Activated B cell treated with CpG ODN at 0.5 μM for 24 hours (primary cell): Measurements from ENCODE around the gene KIF21B. TPM values are rescaled to one million over a fixed set of nuclear protein-coding genes. Genes with fewer than 3 reads are reported as not detected.

Source experiments
- ATAC-seq: fragments of 200-7000 bp; cut with Tn5 transposase; one replicate; pipeline ENCODE4 v1.10.0; 2021; ENCODE audit warnings: low read depth, mild to moderate bottlenecking, moderate library complexity
- CTCF ChIA-PET: fragments of 350-600 bp; sonication (Branson Sonifier 250); formaldehyde crosslinking; loops from one replicate; lab custom pipeline; 2021; ENCODE audit warnings: antibody characterized with exemption; lab: Charles Lee
- POLR2A ChIA-PET: fragments of 350-600 bp; sonication (Branson Sonifier 250); formaldehyde crosslinking; loops from one replicate; lab custom pipeline; 2021; ENCODE audit warnings: antibody characterized with exemption; lab: Charles Lee
- DNase-seq: peaks from one replicate; pipeline ENCODE4 v3.0.0; 2022
- H3K27ac Mint-ChIP-seq: one replicate; pipeline ENCODE4 v1.8.0; 2020; ENCODE audit warnings: mixed read lengths
- H3K27me3 Mint-ChIP-seq: one replicate; pipeline ENCODE4 v1.8.0; 2021; ENCODE audit warnings: mixed read lengths
- H3K36me3 Mint-ChIP-seq: one replicate; pipeline ENCODE4 v1.8.0; 2021; ENCODE audit warnings: low read depth, mixed read lengths
- H3K4me1 Mint-ChIP-seq: one replicate; pipeline ENCODE4 v1.8.0; 2021; ENCODE audit warnings: mixed read lengths
- H3K4me3 Mint-ChIP-seq: one replicate; pipeline ENCODE4 v1.8.0; 2020; ENCODE audit warnings: mild to moderate bottlenecking, mixed read lengths
- H3K9me3 Mint-ChIP-seq: one replicate; pipeline ENCODE4 v1.8.0; 2020; ENCODE audit warnings: mixed read lengths
- intact Hi-C: fragments of 100-400 bp; cut with micrococcal nuclease; formaldehyde crosslinking; loops from one replicate; pipeline ENCODE4 v1.15.1; 2024
- total RNA-seq: library from RNA; stranded (reverse); gene quantifications from 2 replicates; pipeline ENCODE4 v1.2.3, GENCODE V29; 2022
- TF ChIP-seq, protein P1 (sequence below): fragments of 200-600 bp; IDR thresholded peaks from one replicate; pipeline ENCODE4 v1.8.0; 2022; ENCODE audit warnings: antibody characterized with exemption, mild to moderate bottlenecking

The KIF21B gene
- total RNA-seq, 1 donor from 2014 or later: 31.8 TPM

DNA sequence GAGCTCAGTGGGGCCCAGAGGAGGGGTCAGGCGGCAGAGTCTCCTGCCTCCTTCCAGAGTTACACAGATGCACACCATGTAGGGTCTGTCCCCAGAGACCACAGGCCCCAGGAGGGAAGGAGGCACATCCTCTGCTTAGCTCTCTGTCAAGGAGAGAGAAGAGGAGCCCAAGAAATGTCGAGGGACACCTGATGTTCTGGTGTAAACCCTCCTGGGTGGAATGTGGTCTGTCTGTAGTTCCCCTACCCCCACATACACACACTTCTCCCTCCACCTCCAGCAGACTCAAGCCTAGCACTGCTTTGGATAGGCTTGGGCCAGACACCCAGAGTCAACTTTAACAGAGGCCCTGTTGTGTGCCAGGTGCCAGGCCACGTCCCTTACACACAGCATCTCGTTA lies 34.2 kb downstream of the KIF21B start:
- Mint-ChIP-seq H3K36me3 (peaks cover 86% of the 10 kb centered on the region), H3K27me3 (no peaks in the 10 kb centered on the region), H3K27ac (no peak overlapping the region), H3K9me3 (no peaks in the 10 kb centered on the region), H3K4me1 (no peaks in the 10 kb centered on the region), H3K4me3 (no peak overlapping the region)
- ATAC-seq (no peak), DNase-seq (no peak)
- TF ChIP-seq, protein P1, sequence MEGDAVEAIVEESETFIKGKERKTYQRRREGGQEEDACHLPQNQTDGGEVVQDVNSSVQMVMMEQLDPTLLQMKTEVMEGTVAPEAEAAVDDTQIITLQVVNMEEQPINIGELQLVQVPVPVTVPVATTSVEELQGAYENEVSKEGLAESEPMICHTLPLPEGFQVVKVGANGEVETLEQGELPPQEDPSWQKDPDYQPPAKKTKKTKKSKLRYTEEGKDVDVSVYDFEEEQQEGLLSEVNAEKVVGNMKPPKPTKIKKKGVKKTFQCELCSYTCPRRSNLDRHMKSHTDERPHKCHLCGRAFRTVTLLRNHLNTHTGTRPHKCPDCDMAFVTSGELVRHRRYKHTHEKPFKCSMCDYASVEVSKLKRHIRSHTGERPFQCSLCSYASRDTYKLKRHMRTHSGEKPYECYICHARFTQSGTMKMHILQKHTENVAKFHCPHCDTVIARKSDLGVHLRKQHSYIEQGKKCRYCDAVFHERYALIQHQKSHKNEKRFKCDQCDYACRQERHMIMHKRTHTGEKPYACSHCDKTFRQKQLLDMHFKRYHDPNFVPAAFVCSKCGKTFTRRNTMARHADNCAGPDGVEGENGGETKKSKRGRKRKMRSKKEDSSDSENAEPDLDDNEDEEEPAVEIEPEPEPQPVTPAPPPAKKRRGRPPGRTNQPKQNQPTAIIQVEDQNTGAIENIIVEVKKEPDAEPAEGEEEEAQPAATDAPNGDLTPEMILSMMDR: no peak
- CTCF ChIA-PET: interaction anchor here (0.8 to 2.1 kb wide), 4 partner anchors 9 to 53 kb away, joined by 3 to 8 read pairs (median 4); no protein-coding TSS in a partner anchor
- intact Hi-C loops: no loop called here
- POLR2A ChIA-PET: no interaction called here

DNA sequence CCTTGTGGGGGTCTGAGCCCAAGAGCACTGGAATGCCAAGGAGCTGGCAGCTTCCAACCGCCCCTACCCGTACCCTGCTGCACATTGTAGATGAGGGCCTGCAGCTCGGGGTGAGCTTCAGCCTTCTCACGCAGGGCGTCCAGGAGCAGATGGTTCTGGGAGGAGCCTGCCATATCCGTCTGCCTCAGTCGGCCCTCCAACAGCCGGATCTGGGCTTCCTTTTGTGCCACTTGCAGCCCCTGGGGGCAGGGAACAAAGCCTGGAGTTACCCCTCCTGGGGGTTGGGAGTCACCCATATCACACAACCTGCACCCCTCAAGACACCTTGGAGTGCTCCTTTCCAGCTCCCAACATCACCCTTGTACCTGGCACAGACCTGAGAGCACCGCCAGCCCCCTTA lies 34.8 kb downstream of the KIF21B start:
- CTCF ChIA-PET: interaction anchor here (0.6 to 1.7 kb wide), 3 partner anchors 17 to 1195 kb away, joined by 3 to 4 read pairs (median 4); no protein-coding TSS in a partner anchor
- POLR2A ChIA-PET: no interaction called here
- no peak for DNase-seq
- Mint-ChIP-seq H3K27ac (no peak overlapping the region), H3K36me3 (peaks cover 88% of the 10 kb centered on the region), H3K27me3 (no peaks in the 10 kb centered on the region), H3K4me1 (no peaks in the 10 kb centered on the region), H3K4me3 (no peak overlapping the region), H3K9me3 (no peaks in the 10 kb centered on the region)
- TF ChIP-seq, protein P1: no peak
- no peak for ATAC-seq
- intact Hi-C loops: no loop called here

DNA sequence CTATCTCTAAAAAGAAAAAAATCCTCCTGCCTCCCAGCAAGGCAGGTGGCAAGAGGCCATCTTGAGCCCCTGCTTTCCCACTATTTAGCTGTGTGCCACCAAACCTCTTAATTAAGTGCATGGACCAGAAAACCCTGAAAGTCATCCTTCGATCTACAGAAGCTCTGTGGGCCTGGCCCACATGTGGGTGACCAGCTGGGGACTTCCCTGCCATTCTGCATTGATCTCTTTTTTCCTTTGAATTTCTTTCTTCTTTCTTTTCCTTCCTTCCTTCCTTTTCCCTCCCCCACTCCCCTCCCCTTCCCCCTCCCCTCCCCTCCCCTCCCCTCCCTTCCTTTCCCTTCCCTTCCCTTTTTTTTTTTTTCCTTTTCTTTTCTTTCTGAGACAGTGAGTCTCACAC lies 38.0 kb downstream of the KIF21B start:
- Mint-ChIP-seq H3K27me3 (no peaks in the 10 kb centered on the region), H3K36me3 (peaks cover 94% of the 10 kb centered on the region), H3K27ac (no peak overlapping the region), H3K4me3 (no peak overlapping the region), H3K9me3 (no peaks in the 10 kb centered on the region), H3K4me1 (no peaks in the 10 kb centered on the region)
- intact Hi-C loops: no loop called here
- DNase-seq (no peak), ATAC-seq (no peak)
- ChIA-PET CTCF (interaction anchor here (1.6 kb wide), 1 partner anchor 13 kb away, joined by 5 read pairs; no protein-coding TSS in a partner anchor), POLR2A (no interaction called here)
- TF ChIP-seq, protein P1: no peak

DNA sequence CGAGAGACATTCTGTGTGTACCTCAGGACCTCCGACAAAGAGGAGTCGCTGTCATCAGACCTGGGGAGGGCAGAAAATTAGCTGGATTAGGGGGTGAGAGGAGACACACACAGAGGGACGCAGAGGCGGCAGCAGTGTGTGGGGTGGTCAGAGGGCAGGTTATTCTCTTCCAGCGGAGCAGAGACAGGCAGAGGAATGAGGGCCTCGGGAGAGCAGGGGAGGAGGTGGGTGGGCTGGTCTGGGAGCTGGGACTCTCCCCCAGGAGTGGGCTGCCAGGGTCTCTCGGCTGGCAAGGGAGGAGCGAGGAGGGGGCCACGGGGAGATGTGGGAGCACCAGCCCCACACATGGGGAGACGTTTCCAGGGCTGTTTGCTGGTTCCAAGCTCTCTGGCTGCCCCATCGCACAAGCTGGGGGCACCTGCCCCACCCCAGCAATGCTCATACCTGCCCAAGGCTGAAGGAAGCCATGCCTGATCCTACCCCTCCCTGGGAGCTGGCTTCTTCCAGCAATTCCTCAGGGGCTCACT lies 40.4 kb downstream of the KIF21B start:
- peaks cover 96% of the 10 kb centered on the region for H3K36me3 Mint-ChIP-seq
- ChIA-PET POLR2A (no interaction called here), CTCF (interaction anchor here (2.8 to 15.6 kb wide), 2 partner anchors 11 to 60 kb away, joined by 13 to 327 read pairs; no protein-coding TSS in a partner anchor)
- no peak for DNase-seq
- no peaks in the 10 kb centered on the region for H3K9me3 Mint-ChIP-seq
- H3K4me1 Mint-ChIP-seq: no peaks in the 10 kb centered on the region
- no peak for ATAC-seq
- H3K4me3 Mint-ChIP-seq: no peak overlapping the region
- no peak overlapping the region for H3K27ac Mint-ChIP-seq
- intact Hi-C loops: no loop called here
- TF ChIP-seq, protein P1: no peak
- no peaks in the 10 kb centered on the region for H3K27me3 Mint-ChIP-seq

DNA sequence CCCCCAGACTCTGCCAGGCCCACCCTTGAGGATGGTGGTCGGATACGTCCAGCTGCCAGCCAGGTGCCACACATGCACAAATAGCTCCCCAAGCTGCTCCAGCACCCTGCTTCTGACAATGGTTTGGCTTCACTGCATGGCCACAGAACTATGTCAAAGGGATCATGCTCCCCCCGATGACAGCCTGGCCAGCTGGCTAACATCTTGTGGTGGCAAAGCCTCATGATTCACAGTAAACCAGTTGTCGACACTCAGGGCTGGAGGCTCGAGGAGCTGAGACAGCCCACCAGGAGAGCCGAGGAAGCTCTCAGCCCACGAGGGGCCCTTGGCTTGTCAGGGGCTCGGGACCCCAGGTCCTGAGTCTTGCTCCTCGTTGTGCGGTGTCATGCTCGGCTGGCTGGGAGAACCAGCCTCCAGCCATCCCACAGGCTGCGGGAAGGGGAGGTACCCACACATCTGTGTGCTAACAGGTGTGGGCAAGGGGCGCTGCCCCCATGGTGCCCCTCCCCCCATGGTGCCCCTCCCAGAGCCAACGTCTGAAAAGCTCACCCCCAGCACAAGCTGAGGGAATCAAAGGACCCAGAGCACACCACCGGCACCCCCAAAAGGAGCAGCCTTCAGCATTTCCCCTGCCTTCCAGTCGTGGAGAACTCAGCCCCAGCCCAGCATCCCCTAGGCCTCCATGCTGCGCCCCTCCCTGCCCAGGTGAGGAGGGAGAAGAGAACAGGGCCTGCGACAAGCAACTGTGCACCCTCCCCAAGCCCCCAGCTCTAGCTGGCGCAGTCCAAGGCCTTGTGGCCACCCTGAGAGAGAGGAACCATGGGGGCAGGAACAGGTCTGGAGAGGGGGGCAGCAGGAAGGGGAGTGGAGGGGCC lies 41.2 kb downstream of the KIF21B start:
- Mint-ChIP-seq H3K27me3 (no peaks in the 10 kb centered on the region), H3K4me3 (no peak overlapping the region), H3K36me3 (peaks cover 92% of the 10 kb centered on the region), H3K9me3 (no peaks in the 10 kb centered on the region), H3K27ac (no peak overlapping the region), H3K4me1 (no peaks in the 10 kb centered on the region)
- ChIA-PET CTCF (interaction anchor here (0.9 to 15.6 kb wide), 3 partner anchors 10 to 61 kb away, joined by 4 to 327 read pairs (median 13); no protein-coding TSS in a partner anchor), POLR2A (interaction anchor here (0.7 to 1.5 kb wide), 2 partner anchors 35 to 67 kb away, joined by 3 to 4 read pairs; no protein-coding TSS in a partner anchor)
- intact Hi-C loops: no loop called here
- TF ChIP-seq, protein P1: no peak
- DNase-seq (no peak), ATAC-seq (no peak)
